Fibroblast of lung (primary cell): ENCODE data around the gene GABRR2. TPM values are rescaled to one million over a fixed set of nuclear protein-coding genes. Genes with fewer than 3 reads are reported as not detected.

Experiments used
- DNase-seq, 2 donors: peaks; one replicate each; pipeline versions ENCODE4 v3.0.0 to v3.0.0-alpha.2; 2010; ENCODE audit warnings: low read depth in 2 of 2
- H2AFZ ChIP-seq: 2 replicates; pipeline ENCODE4 v1.5.1; 2012; ENCODE audit warnings: low read length, control low read depth, inconsistent platforms
- H3K27ac ChIP-seq: 2 replicates; pipeline ENCODE4 v1.5.1; 2011; ENCODE audit warnings: low read length, control low read depth; ENCODE audit not compliant: insufficient read depth
- H3K27me3 ChIP-seq: 2 replicates; pipeline ENCODE4 v1.5.1; 2011; ENCODE audit warnings: mild to moderate bottlenecking, low read length; ENCODE audit not compliant: control insufficient read depth, insufficient read depth
- H3K36me3 ChIP-seq: 2 replicates; pipeline ENCODE4 v1.5.1; 2011; ENCODE audit warnings: low read length; ENCODE audit not compliant: control insufficient read depth, insufficient read depth
- H3K4me1 ChIP-seq: 2 replicates; pipeline ENCODE4 v1.5.1; 2011; ENCODE audit warnings: low read length; ENCODE audit not compliant: control insufficient read depth, insufficient read depth; ENCODE audit errors: extremely low read depth
- H3K4me2 ChIP-seq: 2 replicates; pipeline ENCODE4 v1.5.1; 2011; ENCODE audit warnings: low read length, control low read depth; ENCODE audit not compliant: insufficient read depth; ENCODE audit errors: extremely low read depth
- H3K4me3 ChIP-seq, 4 experiments: fragments of 200-600 bp in 1 of 4; sonication (generic) in 1 of 4; replicated peaks in 1 of 4; 2 replicates each; pipeline ENCODE4 v1.5.1; 2011 to 2016; ENCODE audit warnings: low read length in 4 of 4, low read depth in 3 of 4, mild to moderate bottlenecking in 3 of 4, control low read depth in 2 of 4, inconsistent platforms in 1 of 4, mixed read lengths in 1 of 4; ENCODE audit not compliant: insufficient read depth in 1 of 4; ENCODE audit errors: control extremely low read depth in 1 of 4
- H3K79me2 ChIP-seq: 2 replicates; pipeline ENCODE4 v1.5.1; 2012; ENCODE audit warnings: mild to moderate bottlenecking, low read length, inconsistent platforms; ENCODE audit not compliant: control insufficient read depth, insufficient read depth
- H3K9ac ChIP-seq: 2 replicates; pipeline ENCODE4 v1.5.1; 2011; ENCODE audit warnings: mild to moderate bottlenecking, low read length, control low read depth; ENCODE audit not compliant: insufficient read depth
- H3K9me3 ChIP-seq: 2 replicates; pipeline ENCODE4 v1.5.1; 2012; ENCODE audit warnings: low read depth, low read length; ENCODE audit not compliant: control insufficient read depth, insufficient read depth
- H4K20me1 ChIP-seq: 2 replicates; pipeline ENCODE4 v1.5.1; 2011; ENCODE audit warnings: low read length; ENCODE audit not compliant: control insufficient read depth, insufficient read depth; ENCODE audit errors: extremely low read depth
- EZH2 ChIP-seq: IDR thresholded peaks from 2 replicates; pipeline ENCODE4 v1.5.1; 2012; ENCODE audit warnings: low read length, control low read depth, mild to moderate bottlenecking; ENCODE audit errors: missing control alignments
- polyA plus RNA-seq, 2 donors: library from polyadenylated mRNA; depleted of rRNA in 1 of 2; stranded (reverse) in 1 of 2; unstranded in 1 of 2; fragments of >200 nt; gene quantifications; 2 replicates each; pipeline ENCODE4 v1.2.1, GENCODE V29; 2011 to 2012; ENCODE audit warnings: missing spikeins in 1 of 2
- total RNA-seq: library from RNA; depleted of rRNA; stranded (reverse); fragments of >200 nt; gene quantifications from 2 replicates; pipeline ENCODE4 v1.2.1, GENCODE V29; 2014
- TF ChIP-seq, protein P1 (sequence below), 2 donors: IDR thresholded peaks in 1 of 2; conservative IDR thresholded peaks in 1 of 2; 1 replicate in 1 of 2; 2 replicates in 1 of 2; pipeline ENCODE4 v1.5.1; 2011 to 2012; ENCODE audit warnings: low read length in 2 of 2, control low read depth in 1 of 2, inconsistent platforms in 1 of 2, low read depth in 1 of 2, mild to moderate bottlenecking in 1 of 2

Gene GABRR2
- total and polyA plus RNA-seq, 2 donors (not counting 1 experiment from before 2014, with no cell fraction given), result 0.05 to 0.17 TPM

DNA sequence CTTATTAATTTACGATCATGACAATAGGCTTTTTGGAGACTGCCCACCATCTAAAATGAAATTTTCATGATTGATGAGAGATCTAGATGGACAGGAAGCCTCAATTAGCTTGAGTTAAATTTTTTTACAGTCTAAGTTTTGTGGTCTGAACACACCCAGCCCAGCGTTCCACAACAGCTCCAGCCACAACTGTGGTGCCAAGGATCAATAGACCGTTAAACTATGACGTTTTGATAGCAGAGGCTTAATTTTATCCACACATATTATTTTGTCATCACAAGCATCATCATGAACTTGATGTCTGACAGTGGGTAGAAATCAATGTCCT lies 92.4 kb downstream of the GABRR2 start:
- H3K36me3 ChIP-seq, result no peaks in the 10 kb centered on the region
- no peaks in the 10 kb centered on the region for H3K79me2 ChIP-seq
- H3K4me3 ChIP-seq, result no peak overlapping the region
- H4K20me1 ChIP-seq, result no peaks in the 10 kb centered on the region
- H2AFZ ChIP-seq, result no peak overlapping the region
- H3K27me3 ChIP-seq, result no peaks in the 10 kb centered on the region
- TF ChIP-seq, protein P1, sequence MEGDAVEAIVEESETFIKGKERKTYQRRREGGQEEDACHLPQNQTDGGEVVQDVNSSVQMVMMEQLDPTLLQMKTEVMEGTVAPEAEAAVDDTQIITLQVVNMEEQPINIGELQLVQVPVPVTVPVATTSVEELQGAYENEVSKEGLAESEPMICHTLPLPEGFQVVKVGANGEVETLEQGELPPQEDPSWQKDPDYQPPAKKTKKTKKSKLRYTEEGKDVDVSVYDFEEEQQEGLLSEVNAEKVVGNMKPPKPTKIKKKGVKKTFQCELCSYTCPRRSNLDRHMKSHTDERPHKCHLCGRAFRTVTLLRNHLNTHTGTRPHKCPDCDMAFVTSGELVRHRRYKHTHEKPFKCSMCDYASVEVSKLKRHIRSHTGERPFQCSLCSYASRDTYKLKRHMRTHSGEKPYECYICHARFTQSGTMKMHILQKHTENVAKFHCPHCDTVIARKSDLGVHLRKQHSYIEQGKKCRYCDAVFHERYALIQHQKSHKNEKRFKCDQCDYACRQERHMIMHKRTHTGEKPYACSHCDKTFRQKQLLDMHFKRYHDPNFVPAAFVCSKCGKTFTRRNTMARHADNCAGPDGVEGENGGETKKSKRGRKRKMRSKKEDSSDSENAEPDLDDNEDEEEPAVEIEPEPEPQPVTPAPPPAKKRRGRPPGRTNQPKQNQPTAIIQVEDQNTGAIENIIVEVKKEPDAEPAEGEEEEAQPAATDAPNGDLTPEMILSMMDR (conservative IDR thresholded peaks at IDR 0.05 in 1 of 2, IDR thresholded peaks at IDR 0.05 in 1 of 2; ENCODE audit: low read depth in 1 of 2, low read length in 2 of 2), result no peak
- no peak for TF ChIP-seq EZH2
- no peak overlapping the region for H3K9ac ChIP-seq
- no peaks in the 10 kb centered on the region for H3K4me1 ChIP-seq
- H3K27ac ChIP-seq, result no peak overlapping the region
- no peaks in the 10 kb centered on the region for H3K9me3 ChIP-seq
- DNase-seq, result no peak
- H3K4me2 ChIP-seq, result no peak overlapping the region

DNA sequence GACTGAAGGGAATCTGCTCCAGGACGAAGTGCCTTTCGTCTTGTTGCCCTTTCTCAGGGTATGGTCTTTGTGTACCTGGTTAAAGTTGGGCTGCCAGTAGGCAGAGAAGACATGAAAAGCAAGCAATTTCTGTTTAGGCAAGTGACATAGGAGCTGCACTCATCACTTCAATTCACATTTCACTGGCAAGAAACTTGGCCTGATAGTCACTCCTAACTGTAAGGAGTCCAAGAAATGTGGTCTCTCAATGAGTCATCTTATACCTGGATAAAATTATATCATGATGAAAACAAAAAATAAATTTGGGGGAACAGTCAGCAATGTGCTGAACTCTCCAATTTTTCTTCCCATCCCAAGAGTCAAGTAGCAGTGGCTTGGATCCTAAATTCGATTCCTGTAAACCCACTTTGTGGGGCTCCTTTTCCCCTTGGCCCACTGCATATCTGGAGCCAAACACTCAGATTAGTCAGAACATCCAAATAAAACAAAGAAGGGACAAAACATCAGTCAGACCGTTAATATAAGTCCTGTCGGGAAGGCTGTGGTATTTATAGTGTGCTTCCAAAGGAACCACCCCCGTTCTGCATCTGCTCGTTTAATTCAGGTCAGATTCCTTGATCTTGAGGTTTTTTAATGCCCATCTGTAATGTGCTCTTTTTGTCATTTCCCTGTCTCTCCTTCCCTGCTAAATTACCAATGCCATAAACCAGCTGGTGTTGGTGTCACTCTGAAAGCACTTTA lies 93.0 kb downstream of the GABRR2 start:
- TF ChIP-seq, protein P1 (conservative IDR thresholded peaks at IDR 0.05 in 1 of 2, IDR thresholded peaks at IDR 0.05 in 1 of 2; ENCODE audit: low read depth in 1 of 2, low read length in 2 of 2), result no peak
- no peak for TF ChIP-seq EZH2
- no peak overlapping the region for H3K4me2 ChIP-seq
- no peaks in the 10 kb centered on the region for H3K9me3 ChIP-seq
- no peak overlapping the region for H2AFZ ChIP-seq
- no peaks in the 10 kb centered on the region for H4K20me1 ChIP-seq
- no peaks in the 10 kb centered on the region for H3K4me1 ChIP-seq
- H3K9ac ChIP-seq, result no peak overlapping the region
- DNase-seq, result peak in 1 of 2 donors; percentile 66
- no peaks in the 10 kb centered on the region for H3K27me3 ChIP-seq
- H3K79me2 ChIP-seq, result no peaks in the 10 kb centered on the region
- H3K36me3 ChIP-seq, result no peaks in the 10 kb centered on the region
- no peak overlapping the region for H3K4me3 ChIP-seq
- H3K27ac ChIP-seq, result no peak overlapping the region

DNA sequence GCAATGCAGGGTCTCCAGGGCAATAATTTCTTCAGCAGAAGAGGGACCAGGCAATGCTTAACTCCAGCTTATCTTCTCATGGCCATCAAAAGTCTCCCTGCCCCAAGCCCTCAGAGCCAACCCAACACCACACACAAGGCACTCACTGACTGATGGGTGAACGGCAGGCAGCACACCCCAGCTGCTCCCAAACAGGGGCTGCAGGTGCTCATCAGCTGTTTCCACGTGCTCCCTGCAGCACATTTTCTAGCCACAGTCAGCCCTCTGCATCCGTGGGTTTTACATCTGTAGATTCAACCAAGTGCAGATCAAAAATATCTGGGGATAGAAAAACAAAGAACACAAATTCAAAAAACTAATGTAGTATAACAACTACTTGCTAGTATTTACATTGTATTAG lies 94.0 kb downstream of the GABRR2 start:
- no peak overlapping the region for H2AFZ ChIP-seq
- no peaks in the 10 kb centered on the region for H3K79me2 ChIP-seq
- TF ChIP-seq, protein P1 (conservative IDR thresholded peaks at IDR 0.05 in 1 of 2, IDR thresholded peaks at IDR 0.05 in 1 of 2; ENCODE audit: low read depth in 1 of 2, low read length in 2 of 2), result no peak
- no peak for TF ChIP-seq EZH2
- no peak overlapping the region for H3K27ac ChIP-seq
- H3K4me3 ChIP-seq, result no peak overlapping the region
- H3K9me3 ChIP-seq, result no peaks in the 10 kb centered on the region
- H3K4me1 ChIP-seq, result no peaks in the 10 kb centered on the region
- DNase-seq, result no peak
- H3K27me3 ChIP-seq, result no peaks in the 10 kb centered on the region
- H3K4me2 ChIP-seq, result no peak overlapping the region
- H3K9ac ChIP-seq, result no peak overlapping the region
- H4K20me1 ChIP-seq, result no peaks in the 10 kb centered on the region
- H3K36me3 ChIP-seq, result no peaks in the 10 kb centered on the region
